ENCODE data around the gene TH. TPM values are rescaled to one million over a fixed set of nuclear protein-coding genes. Genes with fewer than 3 reads are reported as not detected.

TH gene
- total and polyA plus RNA-seq, 3 donors from 2014 or later, result 1.1 to 2.0 (median 1.2) TPM

DNA sequence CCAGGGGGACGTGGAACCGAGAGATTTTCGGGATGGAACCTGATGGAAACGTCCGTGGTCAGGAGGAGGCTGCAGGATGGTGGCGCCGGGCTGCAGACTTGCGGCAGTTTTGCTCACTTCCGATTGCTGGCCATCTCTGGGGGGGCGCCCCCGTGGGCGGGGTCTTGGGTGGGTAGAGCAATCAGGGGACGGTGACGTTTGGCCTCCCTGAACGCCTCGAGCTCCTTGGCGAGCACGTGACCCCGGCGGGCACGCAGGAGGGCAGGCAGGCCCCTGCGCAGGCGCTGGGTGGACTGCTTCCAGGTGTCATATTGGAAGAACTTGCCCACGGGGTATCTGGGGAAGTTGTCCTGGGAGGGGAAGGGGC, 38.8 kb downstream of the TH start:
- Histone ChIP-seq H3K27me3 (no peaks in the 10 kb centered on the region), H3K36me3 (ENCODE audit: low read depth, missing control alignments) (no peaks in the 10 kb centered on the region), H3K4me3 (no peak overlapping the region), H3K4me1 (peaks cover 6% of the 10 kb centered on the region), H3K27ac (no peak overlapping the region), H3K9me3 (no peaks in the 10 kb centered on the region)
- no peak for TF ChIP-seq POLR2A (IDR thresholded peaks at IDR 0.05)
- TF ChIP-seq, protein P1, sequence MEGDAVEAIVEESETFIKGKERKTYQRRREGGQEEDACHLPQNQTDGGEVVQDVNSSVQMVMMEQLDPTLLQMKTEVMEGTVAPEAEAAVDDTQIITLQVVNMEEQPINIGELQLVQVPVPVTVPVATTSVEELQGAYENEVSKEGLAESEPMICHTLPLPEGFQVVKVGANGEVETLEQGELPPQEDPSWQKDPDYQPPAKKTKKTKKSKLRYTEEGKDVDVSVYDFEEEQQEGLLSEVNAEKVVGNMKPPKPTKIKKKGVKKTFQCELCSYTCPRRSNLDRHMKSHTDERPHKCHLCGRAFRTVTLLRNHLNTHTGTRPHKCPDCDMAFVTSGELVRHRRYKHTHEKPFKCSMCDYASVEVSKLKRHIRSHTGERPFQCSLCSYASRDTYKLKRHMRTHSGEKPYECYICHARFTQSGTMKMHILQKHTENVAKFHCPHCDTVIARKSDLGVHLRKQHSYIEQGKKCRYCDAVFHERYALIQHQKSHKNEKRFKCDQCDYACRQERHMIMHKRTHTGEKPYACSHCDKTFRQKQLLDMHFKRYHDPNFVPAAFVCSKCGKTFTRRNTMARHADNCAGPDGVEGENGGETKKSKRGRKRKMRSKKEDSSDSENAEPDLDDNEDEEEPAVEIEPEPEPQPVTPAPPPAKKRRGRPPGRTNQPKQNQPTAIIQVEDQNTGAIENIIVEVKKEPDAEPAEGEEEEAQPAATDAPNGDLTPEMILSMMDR (IDR thresholded peaks at IDR 0.05), result no peak
- 59 to 75% methylated on average over 12 to 23 of the region's 24 CpGs for WGBS, 2 donors
- intact Hi-C loops (cut with DNase I; ENCODE audit: low total_unique reads), result no loop called here
- DNase-seq, result no peak

DNA sequence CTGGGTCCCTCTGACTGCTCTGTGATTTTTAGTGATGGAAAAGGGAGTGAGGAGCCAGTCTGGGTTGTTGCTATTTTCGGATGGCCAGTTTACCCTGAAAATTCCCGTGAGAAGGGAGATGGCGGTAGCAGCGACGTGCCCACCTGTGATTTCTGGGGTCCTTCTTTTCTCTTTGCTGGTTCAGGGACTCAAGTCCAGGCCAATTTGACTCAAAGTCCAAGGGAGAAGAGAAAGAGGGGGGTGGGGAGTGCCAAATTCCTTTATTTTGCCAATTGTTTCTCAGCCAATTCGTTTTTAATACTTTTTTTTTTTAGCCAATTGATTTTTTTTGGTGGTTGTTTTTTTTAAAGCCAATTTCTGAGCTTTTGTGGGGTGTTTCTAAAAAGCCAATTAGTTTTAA, 39.4 kb downstream of the TH start:
- Histone ChIP-seq H3K4me3 (no peak overlapping the region), H3K27me3 (no peaks in the 10 kb centered on the region), H3K9me3 (no peaks in the 10 kb centered on the region), H3K4me1 (no peaks in the 10 kb centered on the region), H3K27ac (no peak overlapping the region), H3K36me3 (ENCODE audit: low read depth, missing control alignments) (no peaks in the 10 kb centered on the region)
- intact Hi-C loops (cut with DNase I; ENCODE audit: low total_unique reads), result no loop called here
- 67 to 75% methylated on average over 6 of the region's 6 CpGs for WGBS, 2 donors
- DNase-seq, result no peak
- TF ChIP-seq, protein P1 (IDR thresholded peaks at IDR 0.05), result no peak
- no peak for TF ChIP-seq POLR2A (IDR thresholded peaks at IDR 0.05)

DNA sequence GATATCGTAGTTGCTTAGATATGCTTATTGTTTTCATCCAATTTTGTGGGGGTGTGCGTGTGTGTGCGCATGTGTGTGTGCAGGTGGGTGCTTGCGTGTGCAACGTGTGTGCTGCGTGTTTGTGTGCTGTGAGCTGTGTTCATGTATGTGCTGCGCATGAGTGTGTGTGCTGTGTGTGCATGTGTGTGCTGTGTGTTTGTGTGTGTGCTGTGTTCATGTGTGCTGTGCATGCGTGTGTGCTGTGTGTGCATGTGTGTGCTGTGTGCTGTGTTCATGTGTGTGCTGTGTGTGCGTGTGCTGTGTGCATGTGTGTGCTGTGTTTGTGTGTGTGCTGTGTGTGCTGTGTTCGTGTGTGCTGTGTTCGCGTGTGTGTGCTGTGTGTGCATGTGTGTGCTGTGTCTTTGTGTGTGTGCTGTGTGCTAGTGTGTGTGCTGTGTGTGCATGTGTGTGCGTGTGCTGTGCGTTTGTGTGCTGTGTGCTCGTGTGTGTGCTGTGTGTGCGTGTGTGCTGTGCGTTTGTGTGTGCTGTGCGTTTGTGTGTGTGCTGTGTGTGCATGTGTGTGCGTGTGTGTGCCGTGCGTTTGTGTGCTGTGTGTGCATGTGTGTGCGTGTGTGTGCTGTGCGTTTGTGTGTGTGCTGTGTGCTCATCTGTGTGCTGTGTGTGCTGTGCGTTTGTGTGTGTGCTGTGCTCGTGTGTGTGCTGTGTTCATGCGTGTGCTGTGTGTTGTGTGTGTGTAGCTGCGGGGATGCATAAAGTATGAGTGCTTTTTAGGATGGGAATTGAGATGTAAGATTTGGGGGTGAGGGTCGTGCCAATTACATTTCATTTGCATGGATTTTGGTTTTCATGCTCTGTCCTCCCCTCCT, 40.0 kb downstream of the TH start:
- Histone ChIP-seq H3K27me3 (no peaks in the 10 kb centered on the region), H3K36me3 (ENCODE audit: low read depth, missing control alignments) (no peaks in the 10 kb centered on the region), H3K27ac (no peak overlapping the region), H3K4me1 (no peaks in the 10 kb centered on the region), H3K9me3 (no peaks in the 10 kb centered on the region), H3K4me3 (no peak overlapping the region)
- no peak for DNase-seq
- intact Hi-C loops (cut with DNase I; ENCODE audit: low total_unique reads), result no loop called here
- no peak for TF ChIP-seq POLR2A (IDR thresholded peaks at IDR 0.05)
- TF ChIP-seq, protein P1 (IDR thresholded peaks at IDR 0.05), result no peak
- WGBS, 2 donors, result 69 to 79% methylated on average over 17 to 28 of the region's 28 CpGs

DNA sequence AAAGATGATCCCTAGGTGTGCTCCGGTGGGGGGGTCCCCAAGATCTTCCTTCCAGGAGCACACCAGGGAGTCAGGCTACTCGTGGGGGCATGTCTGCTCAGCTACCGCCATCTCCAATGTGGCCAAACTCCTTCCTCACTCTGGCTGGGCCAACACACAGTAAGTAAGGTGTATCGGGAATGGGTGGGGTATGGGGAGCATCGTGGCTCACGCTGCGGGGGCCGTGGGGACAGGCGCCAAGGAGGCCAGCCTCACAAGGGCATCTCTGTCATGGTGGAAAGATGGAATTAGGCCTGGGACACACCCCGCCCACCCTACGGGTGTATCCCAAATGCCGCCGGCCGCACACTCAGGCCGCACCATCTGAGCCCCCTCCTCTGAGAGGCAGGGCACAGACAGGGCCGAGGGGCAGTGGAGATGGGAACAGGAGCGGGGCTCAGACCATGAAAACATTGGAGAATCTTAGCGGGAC, 40.7 kb downstream of the TH start:
- intact Hi-C loops (cut with DNase I; ENCODE audit: low total_unique reads), result no loop called here
- WGBS, 2 donors, result 76 to 80% methylated on average over 10 to 18 of the region's 18 CpGs
- H3K27ac ChIP-seq, result no peak overlapping the region
- TF ChIP-seq, protein P1 (IDR thresholded peaks at IDR 0.05), result no peak
- TF ChIP-seq POLR2A (IDR thresholded peaks at IDR 0.05), result no peak
- no peaks in the 10 kb centered on the region for H3K27me3 ChIP-seq
- DNase-seq, result no peak
- no peaks in the 10 kb centered on the region for H3K4me1 ChIP-seq
- H3K9me3 ChIP-seq, result no peaks in the 10 kb centered on the region
- no peaks in the 10 kb centered on the region for H3K36me3 ChIP-seq (ENCODE audit: low read depth, missing control alignments)
- no peak overlapping the region for H3K4me3 ChIP-seq
